IPS-NIHi7 (cell line): ENCODE data around the gene CFAP53.
"Not testable (repeated sequence)": the region's sequence is repeated elsewhere in the genome, so short reads cannot be mapped to it uniquely, and the experiment has no call there.

ENCODE experiments used
- DNase-seq: peaks from one replicate; pipeline ENCODE4 v3.0.0; 2012; ENCODE audit warnings: mixed read lengths; ENCODE audit errors: extremely low spot score

CFAP53 gene

DNA sequence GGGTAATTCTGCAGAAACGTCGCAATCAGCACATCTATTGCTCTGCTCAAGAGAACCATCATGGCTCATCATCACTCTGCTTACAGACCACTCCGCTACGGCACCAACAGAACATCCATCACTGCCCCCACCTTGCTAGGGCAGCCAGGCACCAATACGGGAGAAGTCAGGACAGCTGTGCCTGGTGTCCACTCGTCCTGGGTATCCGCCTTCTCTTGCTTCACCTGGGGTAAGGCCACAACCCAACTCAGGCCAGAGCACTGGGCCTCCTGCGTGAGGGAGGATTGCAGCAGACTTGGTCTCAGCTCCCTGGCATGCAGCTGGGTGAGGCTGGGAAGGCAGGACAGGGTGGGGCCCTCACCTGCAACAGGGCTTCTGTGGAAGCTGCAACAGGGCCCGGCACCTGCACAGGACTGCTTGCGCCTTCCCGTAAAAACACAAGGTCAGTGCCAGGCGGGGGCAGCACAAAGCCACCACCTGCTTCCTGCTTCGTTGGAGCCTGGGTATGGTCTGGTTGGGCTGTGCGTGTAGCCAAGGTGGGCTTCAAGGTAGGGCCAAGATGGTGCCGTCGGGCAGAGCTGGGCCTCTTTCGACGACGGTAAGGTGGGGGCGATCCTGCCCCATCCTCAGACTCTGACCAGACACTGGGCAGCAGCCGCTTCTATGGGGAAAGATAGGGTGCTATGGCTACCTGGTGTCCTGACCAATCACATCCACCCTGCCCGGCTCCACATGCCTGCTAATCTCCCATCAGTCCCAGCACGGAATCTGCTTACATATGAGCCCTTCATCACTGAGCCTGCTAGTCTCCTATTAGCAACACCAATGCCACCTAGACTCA is 7.1 kb upstream of the CFAP53 start:
- no peak for DNase-seq

DNA sequence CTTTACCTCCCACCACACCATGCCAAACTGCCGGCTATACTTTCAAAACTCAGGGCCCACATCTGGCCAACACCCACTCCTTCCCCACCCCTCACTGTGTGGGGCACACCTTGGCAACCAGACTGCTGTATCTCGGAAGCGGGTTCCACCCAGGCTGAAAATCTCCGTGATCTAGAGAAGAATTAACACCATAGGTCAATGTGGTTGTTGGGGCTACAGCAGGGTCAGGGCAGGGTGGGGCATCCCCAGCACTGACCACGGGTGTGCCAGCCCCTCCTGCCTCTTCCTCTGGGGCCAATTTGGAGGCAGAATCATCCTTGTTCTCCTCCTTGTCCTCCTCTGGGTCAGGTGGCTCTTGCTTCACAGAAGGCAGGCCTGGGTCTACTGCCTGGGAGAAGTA is 6.3 kb upstream of the CFAP53 start:
- DNase-seq: no peak

DNA sequence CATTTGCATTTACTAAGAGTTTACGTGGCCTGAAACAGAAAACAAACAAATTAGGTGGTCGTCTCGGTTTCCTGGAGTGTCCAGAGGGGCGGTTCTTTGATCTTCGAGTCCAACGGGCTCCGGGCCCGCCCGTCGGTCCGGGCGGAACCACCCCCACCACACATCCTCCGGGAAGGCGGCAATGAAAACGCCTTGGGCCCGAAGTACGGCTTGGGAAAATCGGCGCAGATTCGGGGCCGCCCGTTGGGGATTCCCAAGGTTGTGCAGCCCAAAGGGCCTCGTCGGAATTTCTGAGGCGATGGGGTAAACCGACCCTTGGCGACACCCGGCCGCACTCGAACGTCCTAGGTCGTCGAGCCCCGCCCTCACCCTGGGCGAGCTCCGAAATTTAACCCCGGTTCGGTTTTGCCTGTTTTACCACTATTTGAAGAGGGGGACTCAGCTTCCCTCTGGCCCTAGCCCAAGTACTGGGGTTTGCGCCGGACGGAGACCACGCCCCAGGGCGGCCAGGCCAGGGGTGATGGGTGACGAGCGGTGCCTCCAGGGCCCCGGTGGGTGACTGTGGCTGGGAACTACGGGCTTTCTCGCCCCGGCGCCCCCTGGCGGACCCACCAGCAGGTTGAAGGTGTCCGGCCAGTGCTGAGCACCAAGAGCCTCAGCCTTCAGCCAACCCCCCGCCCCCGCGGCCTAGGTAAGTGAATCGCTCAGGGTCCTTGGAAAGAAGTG is 1.9 kb upstream of the CFAP53 start:
- peak; percentile 95 for DNase-seq

DNA sequence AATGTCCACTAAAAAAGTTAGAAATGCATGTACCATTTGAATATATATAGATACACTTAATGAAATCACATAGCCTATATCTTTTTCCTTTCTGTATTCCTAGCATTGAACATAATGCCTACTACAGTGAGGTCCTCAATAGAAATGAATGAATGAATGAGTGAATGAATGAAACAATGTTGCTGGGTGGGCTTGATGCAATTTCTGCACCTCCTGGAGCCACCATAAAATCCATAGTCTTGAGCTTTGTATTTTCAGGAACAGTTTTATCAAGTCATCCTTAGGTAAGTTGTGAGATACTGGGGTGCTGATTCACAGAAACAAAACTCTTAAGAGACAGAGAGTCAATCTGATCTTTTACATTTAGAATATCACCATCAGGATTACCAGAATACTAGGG is 3.3 kb downstream of the CFAP53 start:
- DNase-seq: no peak

DNA sequence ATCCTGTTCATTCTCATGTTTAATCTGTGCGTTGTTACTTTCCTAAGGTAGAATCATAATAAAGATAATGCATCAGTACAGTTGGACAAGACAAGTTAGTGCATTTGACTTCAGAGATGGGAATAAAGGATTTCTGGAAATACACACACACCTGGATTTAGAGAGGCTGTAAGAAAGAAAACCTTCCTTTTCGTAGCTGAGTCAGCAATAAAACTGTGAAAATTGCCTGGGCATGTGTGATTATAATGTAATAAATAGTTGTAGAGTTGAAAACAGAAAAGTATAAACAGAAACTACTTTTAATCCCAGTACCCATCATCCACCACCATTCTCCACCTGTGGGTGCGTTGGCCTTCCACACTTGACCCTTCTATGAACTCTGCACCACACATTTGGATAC is 15.4 kb downstream of the CFAP53 start:
- DNase-seq: no peak

DNA sequence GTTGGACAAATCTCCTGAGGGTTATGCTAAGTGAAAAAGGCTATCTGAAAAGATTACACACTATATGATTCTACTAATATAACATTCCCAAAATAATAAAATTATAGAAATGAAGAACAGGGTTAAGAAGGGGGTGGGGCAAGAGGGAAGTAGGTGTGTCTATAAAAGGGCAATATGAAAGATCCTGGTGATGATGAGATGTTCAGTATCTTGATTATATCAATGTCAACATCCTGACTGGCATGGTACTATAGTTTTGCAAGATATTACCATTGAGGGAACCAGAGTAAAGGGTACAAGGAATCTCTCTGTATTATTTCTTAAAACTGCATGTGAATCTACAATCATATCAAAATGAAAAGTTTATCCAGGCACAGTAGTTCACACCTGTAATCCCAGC is 16.7 kb downstream of the CFAP53 start:
- DNase-seq: no peak

DNA sequence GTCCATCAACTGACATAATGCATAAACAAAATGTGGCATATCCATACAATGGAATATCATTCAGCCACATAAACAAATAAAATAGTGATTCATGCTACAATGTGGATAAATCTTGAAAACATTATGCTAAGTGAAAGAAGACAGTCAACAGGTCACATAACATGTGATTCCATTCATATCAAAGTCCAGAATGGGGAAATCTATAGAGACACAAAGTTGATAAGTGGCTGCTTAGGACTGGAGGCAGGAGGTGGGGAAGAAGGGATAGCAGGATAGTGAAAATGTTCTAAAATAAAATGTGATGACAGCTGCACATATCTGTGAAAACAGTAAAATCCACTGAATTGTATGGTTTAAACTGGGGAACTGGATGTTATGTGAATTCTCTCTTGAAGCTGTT is 18.7 kb downstream of the CFAP53 start:
- no peak for DNase-seq

DNA sequence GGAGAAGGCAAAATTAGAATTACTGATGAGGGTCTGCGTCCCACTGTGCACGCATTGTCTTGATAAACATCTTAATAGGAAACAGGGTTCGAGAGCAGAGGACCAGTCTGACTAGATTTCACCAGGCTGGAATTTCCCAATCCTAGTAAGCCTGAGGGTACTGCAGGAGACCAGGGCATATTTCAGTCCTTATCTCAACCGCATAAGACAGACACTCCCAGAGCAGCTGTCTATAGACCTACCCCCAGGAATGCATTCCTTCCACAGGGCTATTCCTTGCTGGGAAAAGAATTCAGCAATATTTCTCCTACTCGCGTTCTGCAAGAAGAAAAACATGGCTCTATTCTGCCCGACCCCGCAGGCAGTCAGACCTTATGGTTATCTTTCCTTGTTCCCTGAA is 24.5 kb downstream of the CFAP53 start:
- DNase-seq: not testable (repeated sequence)

DNA sequence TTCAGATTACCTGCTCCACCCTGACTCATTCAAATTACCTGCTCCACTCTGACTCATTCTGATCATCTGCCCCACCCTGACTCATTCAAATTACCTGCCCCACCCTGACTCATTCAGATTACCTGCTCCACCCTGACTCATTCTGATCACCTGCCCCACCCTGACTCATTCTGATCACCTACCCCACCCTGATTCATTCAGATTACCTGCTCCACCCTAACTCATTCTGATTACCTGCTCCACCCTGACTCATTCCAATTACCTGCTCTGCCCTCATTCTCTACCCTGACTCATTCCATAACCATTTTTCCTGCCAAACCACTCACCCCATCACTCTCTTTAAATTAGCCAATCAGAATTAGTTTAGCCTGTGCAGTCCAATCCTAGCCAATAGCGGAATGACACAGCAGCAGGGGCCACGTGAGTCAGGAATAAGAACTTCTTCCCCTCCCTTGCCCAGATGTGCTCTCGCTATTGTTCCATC is 26.2 kb downstream of the CFAP53 start:
- DNase-seq: no peak

DNA sequence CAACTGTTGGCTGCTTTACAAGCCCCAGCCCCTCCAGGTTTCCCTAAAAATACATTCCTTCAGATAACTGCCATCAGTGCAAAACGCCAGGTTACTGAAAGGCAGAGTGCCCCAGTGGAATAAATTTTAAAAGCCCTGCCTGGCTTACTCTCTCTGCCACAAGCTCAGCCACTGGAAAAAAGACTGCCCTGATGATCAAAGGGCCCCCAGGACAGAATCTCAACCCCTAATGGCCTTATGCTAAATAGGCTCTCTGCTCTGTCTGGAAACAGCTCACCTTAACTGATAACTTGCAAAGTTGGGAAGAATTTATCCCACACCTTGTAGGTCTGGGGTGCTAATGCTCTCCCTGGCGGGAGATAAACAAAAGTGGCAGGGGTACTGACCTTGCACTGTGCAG is 33.9 kb downstream of the CFAP53 start:
- peak; percentile 25 for DNase-seq

DNA sequence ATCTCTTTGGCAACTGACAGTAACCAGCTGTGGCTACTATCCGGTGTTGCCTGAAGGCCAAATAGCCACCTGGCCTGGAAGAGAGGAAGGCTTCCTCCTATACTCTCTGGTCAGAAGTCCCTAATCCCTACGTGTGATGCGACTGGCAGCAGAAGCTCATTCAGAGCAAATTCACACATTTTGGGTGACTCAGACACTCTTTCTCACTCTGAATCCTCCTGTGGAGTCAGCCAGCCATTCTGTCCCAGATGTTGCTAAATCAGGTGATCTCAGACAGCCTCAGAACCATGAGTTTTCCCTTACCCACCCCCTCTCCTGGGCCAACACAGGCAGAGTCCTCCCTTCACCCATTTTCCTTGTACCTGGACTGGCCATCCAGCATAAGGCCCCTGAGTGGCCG is 34.7 kb downstream of the CFAP53 start:
- DNase-seq: no peak

DNA sequence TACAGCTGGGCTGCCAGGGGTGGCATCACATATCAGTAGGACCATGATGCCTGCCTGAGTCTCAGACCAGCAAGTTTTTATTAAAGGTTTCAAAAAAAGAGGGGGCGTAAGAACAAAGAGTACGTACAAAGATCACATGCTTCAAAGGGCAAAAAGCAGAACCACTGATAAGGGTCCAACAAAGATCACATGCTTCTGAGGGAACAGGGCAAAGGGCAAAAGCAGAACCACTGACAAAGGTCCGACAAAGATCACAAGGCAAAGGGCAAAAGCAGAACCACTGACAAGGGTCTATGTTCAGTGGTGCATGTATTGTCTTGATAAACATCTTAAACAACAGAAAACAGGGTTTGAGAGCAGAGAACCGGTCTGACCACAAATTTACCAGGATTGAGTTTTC is 46.0 kb downstream of the CFAP53 start:
- DNase-seq: not testable (repeated sequence)

DNA sequence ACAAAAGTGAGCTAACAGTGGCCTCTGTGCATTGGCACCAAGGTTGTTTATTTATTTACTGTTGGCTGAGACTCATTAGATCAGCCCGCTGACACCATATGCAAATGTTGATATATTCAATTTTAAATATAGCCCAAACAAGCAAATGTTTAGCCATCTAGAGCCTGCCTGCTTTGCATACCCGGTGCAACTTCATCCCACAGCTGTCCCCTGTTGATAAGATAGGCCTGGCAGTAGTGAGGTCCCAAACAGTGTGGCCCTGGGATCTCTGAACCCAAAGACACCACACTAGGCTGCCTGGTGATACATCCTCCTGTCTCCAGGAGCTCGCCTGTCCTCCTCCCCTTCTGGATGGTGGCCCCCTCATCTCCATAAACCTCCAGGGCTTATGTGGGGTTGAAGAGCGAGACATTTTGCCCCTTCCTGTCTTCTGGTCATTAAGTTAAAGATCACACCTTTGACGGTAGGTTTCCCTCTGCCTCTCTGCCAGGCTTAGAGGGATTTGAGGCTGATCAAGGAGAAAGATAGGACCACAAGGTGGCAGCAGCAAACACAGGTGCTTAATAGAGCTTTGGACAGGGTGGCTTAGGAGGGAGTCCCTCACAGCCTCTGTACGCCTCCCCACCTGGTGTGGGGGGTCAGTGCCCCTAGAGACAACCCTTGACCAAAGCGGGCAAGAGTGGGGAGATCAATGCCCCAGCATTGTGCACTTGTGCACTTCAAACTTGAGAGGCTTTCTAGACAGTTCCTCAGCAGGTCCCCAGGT is 47.7 kb downstream of the CFAP53 start:
- peak; percentile 63 for DNase-seq

DNA sequence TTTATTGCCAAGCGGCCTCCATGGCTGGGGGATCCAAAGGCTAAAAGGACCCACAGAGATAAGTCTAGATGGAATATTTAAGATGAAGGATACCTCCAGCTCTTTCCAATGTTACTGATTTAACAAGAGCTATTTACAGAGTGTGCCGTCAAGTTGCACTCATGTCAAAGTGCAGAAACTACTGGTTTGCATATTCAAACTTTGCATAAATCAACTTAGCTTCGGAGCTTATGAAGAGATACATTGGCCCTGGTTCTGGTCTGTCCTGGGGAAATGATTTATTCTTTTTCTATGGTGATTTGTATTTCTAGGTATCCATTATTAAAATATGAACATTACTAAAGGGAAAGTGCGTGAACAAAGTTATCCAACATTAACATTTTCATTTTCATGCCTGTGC is 57.0 kb downstream of the CFAP53 start:
- no peak for DNase-seq

DNA sequence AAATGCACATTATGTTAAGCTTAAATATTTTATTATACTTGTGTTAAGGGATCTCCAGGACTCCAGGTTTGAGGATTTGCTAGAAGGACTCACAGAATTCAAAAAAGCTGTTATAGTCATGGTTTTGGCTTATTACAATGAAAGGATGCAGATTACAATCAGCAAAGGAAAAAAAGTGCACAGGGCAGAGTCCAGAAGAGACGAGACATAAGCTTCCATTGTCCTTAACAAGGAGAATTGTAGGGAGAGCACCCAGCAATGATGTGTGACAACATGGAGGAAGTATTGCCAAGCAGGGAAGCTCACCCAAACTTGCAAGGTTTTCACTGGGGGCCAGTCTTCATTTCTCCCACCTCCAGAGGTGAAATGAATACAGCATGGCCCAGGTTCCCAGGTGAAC is 58.6 kb downstream of the CFAP53 start:
- no peak for DNase-seq

DNA sequence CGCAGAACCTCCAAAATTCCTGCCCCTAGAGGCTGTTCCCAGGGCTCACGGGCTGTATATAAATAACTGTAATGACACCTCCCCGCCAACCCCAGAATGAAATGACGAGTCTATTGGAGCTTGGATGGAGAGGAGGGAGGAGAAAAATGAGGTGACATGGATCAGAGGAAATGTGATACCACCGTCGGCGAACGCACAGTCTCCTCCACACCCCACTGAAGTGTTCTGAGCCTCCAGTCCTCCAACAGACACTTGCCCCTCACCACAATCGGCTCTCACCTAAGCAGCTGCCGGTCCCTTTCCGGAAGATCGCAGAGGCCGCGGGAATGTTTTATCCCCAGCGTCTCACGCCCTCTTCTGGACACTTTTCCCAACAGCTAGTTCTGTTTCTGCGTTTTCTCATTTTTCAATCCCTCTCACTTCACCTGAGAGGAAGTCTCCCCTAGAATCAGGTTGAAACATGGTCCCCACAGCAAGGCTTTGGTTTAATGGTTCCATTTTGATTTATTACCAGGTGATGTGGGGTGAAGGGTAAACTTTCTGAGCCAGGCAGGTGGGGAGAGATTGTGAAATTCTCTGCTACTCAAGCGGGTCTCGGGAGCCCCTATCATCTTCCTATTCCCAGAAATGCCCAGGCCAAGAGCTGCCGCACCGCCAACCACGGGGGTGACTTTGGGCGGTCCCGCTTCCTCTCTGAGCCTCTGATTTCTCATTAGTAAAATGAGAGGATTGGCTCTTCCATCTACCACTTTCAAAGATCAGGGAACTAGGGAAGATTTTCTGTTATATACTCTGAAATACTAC is 62.3 kb downstream of the CFAP53 start:
- DNase-seq: peak; percentile 84

DNA sequence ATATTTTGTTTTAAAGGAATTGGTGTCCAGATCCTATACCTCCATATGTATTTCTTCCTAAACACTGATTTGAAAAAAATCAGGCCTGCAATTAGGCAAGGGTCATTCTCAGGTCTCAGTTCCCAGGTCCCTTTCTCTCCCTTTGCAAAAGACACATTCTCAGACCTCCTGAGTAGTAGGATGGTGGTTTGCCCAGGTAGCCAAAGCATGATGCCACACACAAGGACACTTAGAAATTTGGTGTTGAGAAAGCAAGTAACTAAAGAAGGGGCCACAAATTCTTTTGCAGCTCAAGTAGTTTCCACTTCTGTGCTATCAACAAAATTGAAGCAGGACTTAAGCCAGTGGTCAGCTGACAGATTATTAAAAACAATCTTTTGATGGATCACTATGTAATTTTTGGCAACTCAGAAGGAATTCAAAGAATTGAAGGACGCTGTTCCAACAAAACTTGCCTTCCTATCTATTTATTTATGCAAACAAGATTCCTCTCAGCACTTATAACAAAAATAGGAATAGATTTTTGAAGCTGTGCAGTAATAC is 64.7 kb downstream of the CFAP53 start:
- no peak for DNase-seq

DNA sequence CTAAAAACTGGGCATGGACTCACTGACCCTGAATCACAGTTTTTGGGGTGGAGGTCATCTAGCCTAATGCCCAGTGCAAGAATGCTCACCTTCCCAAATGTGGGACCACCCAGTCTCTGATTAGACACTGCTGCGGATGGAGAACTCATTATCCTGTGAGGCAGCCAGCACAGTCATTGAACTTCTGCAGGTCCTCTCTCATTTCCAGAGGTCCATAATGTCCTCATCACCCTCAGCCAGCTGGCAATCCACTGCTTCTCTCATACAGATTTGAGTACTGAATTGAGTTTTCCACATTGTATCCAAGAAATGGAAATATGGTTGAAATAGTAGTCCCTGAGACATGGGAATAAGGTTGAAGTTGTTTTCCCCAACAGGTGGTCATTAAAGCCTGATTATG is 66.4 kb downstream of the CFAP53 start:
- DNase-seq: no peak

DNA sequence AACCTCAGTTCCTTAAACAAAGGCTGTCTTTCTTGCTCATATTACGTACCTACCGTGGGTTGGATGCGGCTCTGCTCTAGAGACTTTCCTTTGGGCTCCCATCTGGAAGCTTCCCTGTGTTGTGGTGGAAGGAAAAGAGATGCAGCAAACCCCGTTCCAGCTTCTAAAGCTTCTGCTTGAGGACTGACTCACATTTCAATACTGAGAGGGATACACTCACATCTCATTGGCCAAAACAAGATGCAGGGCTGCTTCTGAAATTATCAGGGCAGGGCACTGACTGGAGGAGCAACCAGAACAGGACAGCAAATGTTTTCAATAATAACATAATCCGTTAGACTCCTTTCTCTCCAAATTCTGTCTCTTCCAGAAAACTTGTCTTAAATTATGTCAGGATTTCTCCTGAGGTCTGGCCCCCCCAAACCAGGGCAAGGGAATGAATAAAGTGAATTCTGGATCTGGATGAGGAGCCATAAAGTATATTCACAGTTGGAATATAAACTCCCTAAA is 66.9 kb downstream of the CFAP53 start:
- no peak for DNase-seq

DNA sequence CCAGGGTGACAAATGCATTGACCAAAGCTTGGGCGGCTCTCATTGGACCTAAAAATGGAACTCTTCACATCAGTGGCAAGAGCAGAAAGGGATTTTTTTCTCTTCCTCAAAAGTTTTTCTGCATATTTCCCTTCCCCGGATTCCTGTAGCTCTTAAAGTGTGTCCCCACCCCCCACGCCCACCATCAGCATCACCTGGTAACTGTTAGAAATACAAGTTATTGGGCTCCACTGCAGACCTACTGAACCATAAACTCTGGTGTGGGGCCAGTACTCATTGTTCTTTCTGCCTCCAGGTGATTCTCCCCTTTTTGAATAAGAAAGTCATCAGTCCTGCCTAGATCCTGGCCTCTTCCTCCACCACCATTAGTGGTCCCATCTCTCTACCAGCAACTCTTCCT is 70.0 kb downstream of the CFAP53 start:
- no peak for DNase-seq

DNA sequence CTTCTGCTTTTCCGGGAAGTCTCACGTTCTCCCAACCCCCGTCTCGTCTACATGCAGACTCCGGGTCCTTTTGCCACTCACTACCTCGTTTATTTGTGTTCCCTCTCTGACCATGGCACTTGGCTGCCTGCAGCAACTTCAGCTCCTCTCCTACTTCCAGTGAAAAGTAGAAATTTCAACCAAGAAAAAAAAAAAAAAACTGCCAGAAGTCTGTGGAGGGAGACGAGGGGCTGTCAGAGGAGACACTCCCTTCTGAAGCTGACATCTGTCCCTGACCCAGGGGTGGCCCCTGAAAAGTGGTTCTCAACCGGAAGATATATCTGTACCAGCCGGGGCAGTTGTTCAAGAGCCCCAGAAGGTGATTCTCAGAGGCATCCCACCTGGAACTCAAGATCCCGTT is 70.6 kb downstream of the CFAP53 start:
- DNase-seq: no peak
